C4-2B (cell line): ENCODE data around the gene SESN3.

ENCODE experiments used
- ZFX ChIP-seq: fragments of 450-650 bp; IDR thresholded peaks from 2 replicates; pipeline ENCODE4 v1.6.1; 2017
- TF ChIP-seq, protein P1 (sequence below): fragments of 450-650 bp; conservative IDR thresholded peaks from 2 replicates; pipeline ENCODE4 v1.5.1; 2017; ENCODE audit warnings: mild to moderate bottlenecking

DNA sequence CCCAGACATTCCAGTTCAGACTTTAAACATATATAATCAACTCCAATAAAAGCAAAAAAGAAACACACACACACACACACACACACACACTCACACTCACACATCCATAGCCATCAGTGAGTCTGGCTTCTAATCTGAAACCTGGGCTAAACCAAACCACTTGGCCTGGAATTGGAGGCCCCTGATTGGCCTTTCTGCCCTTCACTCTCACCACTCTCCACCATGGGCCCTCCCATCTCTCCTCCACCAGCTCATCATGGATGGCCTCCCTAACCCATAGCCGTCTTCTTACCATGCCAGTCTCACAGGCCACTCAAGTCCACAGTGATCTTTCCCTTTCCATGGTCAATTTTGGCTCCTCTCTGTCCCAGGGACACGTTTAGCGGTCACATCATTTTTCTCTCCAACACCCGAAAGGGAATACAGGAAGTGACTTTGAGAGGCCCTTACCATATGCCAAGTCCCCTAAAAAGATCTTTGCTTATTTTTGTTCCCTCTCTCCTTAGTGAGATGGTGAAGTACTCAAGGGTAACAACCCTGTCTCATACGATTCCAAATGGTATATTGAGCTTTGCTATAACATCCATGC, 74.8 kb downstream of the SESN3 start:
- TF ChIP-seq, protein P1, sequence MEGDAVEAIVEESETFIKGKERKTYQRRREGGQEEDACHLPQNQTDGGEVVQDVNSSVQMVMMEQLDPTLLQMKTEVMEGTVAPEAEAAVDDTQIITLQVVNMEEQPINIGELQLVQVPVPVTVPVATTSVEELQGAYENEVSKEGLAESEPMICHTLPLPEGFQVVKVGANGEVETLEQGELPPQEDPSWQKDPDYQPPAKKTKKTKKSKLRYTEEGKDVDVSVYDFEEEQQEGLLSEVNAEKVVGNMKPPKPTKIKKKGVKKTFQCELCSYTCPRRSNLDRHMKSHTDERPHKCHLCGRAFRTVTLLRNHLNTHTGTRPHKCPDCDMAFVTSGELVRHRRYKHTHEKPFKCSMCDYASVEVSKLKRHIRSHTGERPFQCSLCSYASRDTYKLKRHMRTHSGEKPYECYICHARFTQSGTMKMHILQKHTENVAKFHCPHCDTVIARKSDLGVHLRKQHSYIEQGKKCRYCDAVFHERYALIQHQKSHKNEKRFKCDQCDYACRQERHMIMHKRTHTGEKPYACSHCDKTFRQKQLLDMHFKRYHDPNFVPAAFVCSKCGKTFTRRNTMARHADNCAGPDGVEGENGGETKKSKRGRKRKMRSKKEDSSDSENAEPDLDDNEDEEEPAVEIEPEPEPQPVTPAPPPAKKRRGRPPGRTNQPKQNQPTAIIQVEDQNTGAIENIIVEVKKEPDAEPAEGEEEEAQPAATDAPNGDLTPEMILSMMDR = no peak
- TF ChIP-seq ZFX = no peak
